Neural cell (in vitro differentiated cells): ENCODE data around the gene TPH2. TPM values are rescaled to one million over a fixed set of nuclear protein-coding genes. Genes with fewer than 3 reads are reported as not detected.

Experiments
- H2AFZ ChIP-seq: fragments of 200-600, 300-800 bp; sonication (generic), shearing (Covaris generic); 2 replicates; pipeline ENCODE4 v1.6.0; 2014; ENCODE audit warnings: low read depth, mild to moderate bottlenecking, antibody characterized with exemption, low read length, moderate library complexity
- H3F3A ChIP-seq: fragments of 200-600 bp; shearing (Covaris generic); 2 replicates; pipeline ENCODE4 v1.6.1; 2016; ENCODE audit warnings: mild to moderate bottlenecking, moderate library complexity, mixed read lengths, antibody characterized with exemption, low read length; ENCODE audit not compliant: insufficient read depth, poor library complexity, severe bottlenecking
- H3K27ac ChIP-seq: fragments of 200-600, 300-800 bp; sonication (generic), shearing (Covaris generic); 2 replicates; pipeline ENCODE4 v1.5.1; 2014; ENCODE audit warnings: mild to moderate bottlenecking, low read length, moderate library complexity
- H3K27me3 ChIP-seq: fragments of 300-800, 200-600 bp; sonication (generic), shearing (Covaris generic); 2 replicates; pipeline ENCODE4 v1.6.0; 2014; ENCODE audit warnings: mild to moderate bottlenecking, low read depth, low read length, moderate library complexity; ENCODE audit not compliant: insufficient read depth
- H3K36me3 ChIP-seq: fragments of 300-800, 200-600 bp; sonication (generic), shearing (Covaris generic); 2 replicates; pipeline ENCODE4 v1.5.1; 2014; ENCODE audit warnings: mild to moderate bottlenecking, antibody characterized with exemption, low read length, moderate library complexity; ENCODE audit not compliant: insufficient read depth
- H3K4me2 ChIP-seq: fragments of 300-800, 200-600 bp; sonication (generic), shearing (Covaris generic); 2 replicates; pipeline ENCODE4 v1.6.0; 2014; ENCODE audit warnings: mild to moderate bottlenecking, low read length
- H3K4me3 ChIP-seq: fragments of 300-800, 200-600 bp; sonication (generic), shearing (Covaris generic); 2 replicates; pipeline ENCODE4 v1.5.1; 2014; ENCODE audit warnings: mild to moderate bottlenecking, low read length, moderate library complexity
- H3K79me2 ChIP-seq: fragments of 200-600 bp; shearing (Covaris generic); replicated peaks from 2 replicates; pipeline ENCODE4 v1.6.0; 2014; ENCODE audit warnings: mild to moderate bottlenecking, low read length, moderate library complexity; ENCODE audit not compliant: insufficient read depth
- H3K9ac ChIP-seq: fragments of 300-800, 200-600 bp; sonication (generic), shearing (Covaris generic); 2 replicates; pipeline ENCODE4 v1.6.1; 2016; ENCODE audit warnings: mild to moderate bottlenecking, low read length, mixed read lengths
- H3K9me2 ChIP-seq: fragments of 200-600 bp; shearing (Covaris generic); 2 replicates; pipeline ENCODE4 v1.6.1; 2016; ENCODE audit warnings: mild to moderate bottlenecking, low read length, mixed read lengths; ENCODE audit not compliant: insufficient read depth
- H3K9me3 ChIP-seq: fragments of 200-600, 300-800 bp; sonication (generic), shearing (Covaris generic); 2 replicates; pipeline ENCODE4 v1.6.1; 2016; ENCODE audit warnings: mild to moderate bottlenecking, mixed run types, low read length, moderate library complexity, mixed read lengths
- H4K20me1 ChIP-seq: fragments of 200-600 bp; shearing (Covaris generic); 2 replicates; pipeline ENCODE4 v1.6.1; 2016; ENCODE audit warnings: mild to moderate bottlenecking, mixed run types; ENCODE audit not compliant: insufficient read depth
- CTCF ChIP-seq: fragments of 450-650 bp; IDR thresholded peaks from 2 replicates; pipeline ENCODE4 v1.5.1; 2014; ENCODE audit warnings: antibody characterized with exemption, mild to moderate bottlenecking, moderate library complexity; ENCODE audit not compliant: poor library complexity, severe bottlenecking
- EP300 ChIP-seq: fragments of 450-650 bp; conservative IDR thresholded peaks from 2 replicates; pipeline ENCODE4 v1.6.1; 2014; ENCODE audit warnings: antibody characterized with exemption, mild to moderate bottlenecking, moderate library complexity; ENCODE audit not compliant: poor library complexity, severe bottlenecking
- EZH2 ChIP-seq: fragments of 200-600, 300-800 bp; shearing (Covaris generic), sonication (generic); IDR thresholded peaks from 2 replicates; pipeline ENCODE4 v1.6.1; 2014; ENCODE audit warnings: antibody characterized with exemption, low read length, borderline replicate concordance, mild to moderate bottlenecking; ENCODE audit not compliant: insufficient read depth, poor library complexity, severe bottlenecking
- MXI1 ChIP-seq: fragments of 450-650 bp; conservative IDR thresholded peaks from 2 replicates; pipeline ENCODE4 v1.6.1; 2014; ENCODE audit warnings: antibody characterized with exemption, mild to moderate bottlenecking; ENCODE audit not compliant: poor library complexity, severe bottlenecking
- POLR2AphosphoS5 ChIP-seq: IDR thresholded peaks from 2 replicates; pipeline ENCODE4 v1.6.1; 2012
- RAD21 ChIP-seq: fragments of 450-650 bp; conservative IDR thresholded peaks from 2 replicates; pipeline ENCODE4 v1.6.1; 2014; ENCODE audit warnings: antibody characterized with exemption, mild to moderate bottlenecking, moderate library complexity
- REST ChIP-seq: IDR thresholded peaks from 2 replicates; pipeline ENCODE4 v1.6.1; 2012; ENCODE audit warnings: borderline replicate concordance
- SMC3 ChIP-seq: fragments of 450-650 bp; conservative IDR thresholded peaks from 2 replicates; pipeline ENCODE4 v1.6.1; 2014; ENCODE audit warnings: antibody characterized with exemption, mild to moderate bottlenecking, moderate library complexity; ENCODE audit not compliant: poor library complexity
- TAF1 ChIP-seq: IDR thresholded peaks from 2 replicates; pipeline ENCODE4 v1.6.1; 2012; ENCODE audit warnings: low read depth
- polyA plus RNA-seq: library from polyadenylated mRNA; depleted of rRNA; stranded (reverse); fragments of >200 nt; gene quantifications from 2 replicates; pipeline ENCODE4 v1.2.3, GENCODE V29; 2014

Gene TPH2
- polyA plus RNA-seq, 1 donor from 2014 or later: 0.33 TPM

GRCh38 chr12:71981149-71981548, 42.5 kb downstream of the TPH2 start:
- Histone ChIP-seq H3K79me2 (no peaks in the 10 kb centered on the region), H3K9me2 (no peaks in the 10 kb centered on the region), H4K20me1 (no peaks in the 10 kb centered on the region), H2AFZ (no peak overlapping the region), H3K36me3 (no peaks in the 10 kb centered on the region), H3F3A (no peaks in the 10 kb centered on the region), H3K27ac (no peak overlapping the region), H3K4me2 (no peak overlapping the region), H3K9me3 (no peaks in the 10 kb centered on the region), H3K27me3 (no peaks in the 10 kb centered on the region), H3K9ac (no peak overlapping the region), H3K4me3 (no peak overlapping the region)
- TF ChIP-seq SMC3 (no peak), MXI1 (no peak), RAD21 (no peak), EZH2 (no peak), CTCF (no peak), REST (no peak), EP300 (no peak), TAF1 (no peak), POLR2AphosphoS5 (no peak)

DNA sequence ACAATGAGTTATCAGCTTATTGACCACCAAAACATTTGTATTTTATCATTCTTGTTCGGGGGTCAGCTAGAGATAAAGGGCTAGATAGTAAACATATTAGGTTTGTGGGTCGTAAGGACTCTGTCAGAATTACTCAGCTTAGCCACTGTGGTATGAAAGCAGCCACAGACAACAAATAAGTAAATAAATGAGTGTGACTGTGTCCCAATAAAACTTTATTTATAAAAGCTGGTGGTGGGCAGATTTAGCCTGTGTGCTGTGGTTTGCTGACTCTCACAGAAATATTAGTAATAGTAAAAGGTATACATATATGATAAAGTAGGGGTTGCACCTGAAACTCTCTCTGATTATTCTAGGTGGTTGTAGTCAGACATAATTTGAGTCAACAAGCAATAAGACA, 56.1 kb downstream of the TPH2 start:
- H3K79me2 ChIP-seq: no peaks in the 10 kb centered on the region
- no peak overlapping the region for H3K9ac ChIP-seq
- no peaks in the 10 kb centered on the region for H3K9me3 ChIP-seq
- TF ChIP-seq SMC3: no peak
- TF ChIP-seq TAF1: no peak
- no peak for TF ChIP-seq POLR2AphosphoS5
- TF ChIP-seq EP300: no peak
- no peak for TF ChIP-seq RAD21
- no peak for TF ChIP-seq EZH2
- no peaks in the 10 kb centered on the region for H3K36me3 ChIP-seq
- H3K27ac ChIP-seq: no peak overlapping the region
- H3F3A ChIP-seq: no peaks in the 10 kb centered on the region
- no peak overlapping the region for H3K4me3 ChIP-seq
- no peaks in the 10 kb centered on the region for H3K9me2 ChIP-seq
- H3K4me2 ChIP-seq: no peak overlapping the region
- no peak overlapping the region for H2AFZ ChIP-seq
- no peaks in the 10 kb centered on the region for H3K27me3 ChIP-seq
- no peaks in the 10 kb centered on the region for H4K20me1 ChIP-seq
